HFF-Myc (cell line): ENCODE data around the gene KREMEN1.

Experiments
- DNase-seq: peaks from one replicate; pipeline ENCODE4 v3.0.0-alpha.2; 2011; ENCODE audit warnings: low read depth; ENCODE audit errors: extremely low read depth
- H3K4me3 ChIP-seq: replicated peaks from 2 replicates; pipeline ENCODE4 v1.5.1; 2011; ENCODE audit warnings: low read depth, mild to moderate bottlenecking, control low read depth, low read length
- TF ChIP-seq, protein P1 (sequence below): IDR thresholded peaks from 2 replicates; pipeline ENCODE4 v1.5.1; 2012; ENCODE audit warnings: mild to moderate bottlenecking, low read depth, low read length, control low read depth; ENCODE audit errors: missing control alignments

KREMEN1 gene

GRCh38 chr22:29072979-29073617 lies at the start of gene KREMEN1:
Gene KREMEN1, plus strand, starts transcription at chr22:29073035. Its CDS starts 96 bp downstream, at chr22:29073131.
- TF ChIP-seq, protein P1, sequence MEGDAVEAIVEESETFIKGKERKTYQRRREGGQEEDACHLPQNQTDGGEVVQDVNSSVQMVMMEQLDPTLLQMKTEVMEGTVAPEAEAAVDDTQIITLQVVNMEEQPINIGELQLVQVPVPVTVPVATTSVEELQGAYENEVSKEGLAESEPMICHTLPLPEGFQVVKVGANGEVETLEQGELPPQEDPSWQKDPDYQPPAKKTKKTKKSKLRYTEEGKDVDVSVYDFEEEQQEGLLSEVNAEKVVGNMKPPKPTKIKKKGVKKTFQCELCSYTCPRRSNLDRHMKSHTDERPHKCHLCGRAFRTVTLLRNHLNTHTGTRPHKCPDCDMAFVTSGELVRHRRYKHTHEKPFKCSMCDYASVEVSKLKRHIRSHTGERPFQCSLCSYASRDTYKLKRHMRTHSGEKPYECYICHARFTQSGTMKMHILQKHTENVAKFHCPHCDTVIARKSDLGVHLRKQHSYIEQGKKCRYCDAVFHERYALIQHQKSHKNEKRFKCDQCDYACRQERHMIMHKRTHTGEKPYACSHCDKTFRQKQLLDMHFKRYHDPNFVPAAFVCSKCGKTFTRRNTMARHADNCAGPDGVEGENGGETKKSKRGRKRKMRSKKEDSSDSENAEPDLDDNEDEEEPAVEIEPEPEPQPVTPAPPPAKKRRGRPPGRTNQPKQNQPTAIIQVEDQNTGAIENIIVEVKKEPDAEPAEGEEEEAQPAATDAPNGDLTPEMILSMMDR: no peak
- peak within 1 kb of the TSS; percentile 58 for H3K4me3 ChIP-seq
- DNase-seq: no peak

- no peak overlapping the region for H3K4me3 ChIP-seq
- no peak for DNase-seq
- TF ChIP-seq, protein P1: no peak
Observed at GRCh38 chr22:29023172-29023796, 49.6 kb upstream of the KREMEN1 start.

DNA sequence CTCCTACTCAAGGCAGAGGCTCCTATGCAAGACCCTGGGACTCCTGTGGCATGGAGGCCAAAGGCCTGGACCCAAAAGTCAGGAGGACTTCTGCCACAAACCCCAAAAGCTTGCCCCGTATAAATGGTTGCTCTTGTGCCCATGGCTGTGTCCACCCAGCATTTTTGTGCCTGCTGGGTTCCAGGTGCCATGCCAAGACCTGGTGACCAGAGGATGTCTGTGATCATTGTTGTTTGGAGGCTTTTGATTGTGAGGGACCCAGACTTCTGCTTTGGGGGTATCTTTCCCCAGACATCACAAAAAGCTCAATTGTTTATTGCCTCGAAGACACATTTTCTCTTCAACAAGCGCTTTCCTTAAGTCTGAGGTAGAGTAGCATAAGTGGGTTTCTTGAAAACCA lies 46.3 kb upstream of the KREMEN1 start:
- H3K4me3 ChIP-seq: no peak overlapping the region
- TF ChIP-seq, protein P1: no peak
- DNase-seq: no peak

DNA sequence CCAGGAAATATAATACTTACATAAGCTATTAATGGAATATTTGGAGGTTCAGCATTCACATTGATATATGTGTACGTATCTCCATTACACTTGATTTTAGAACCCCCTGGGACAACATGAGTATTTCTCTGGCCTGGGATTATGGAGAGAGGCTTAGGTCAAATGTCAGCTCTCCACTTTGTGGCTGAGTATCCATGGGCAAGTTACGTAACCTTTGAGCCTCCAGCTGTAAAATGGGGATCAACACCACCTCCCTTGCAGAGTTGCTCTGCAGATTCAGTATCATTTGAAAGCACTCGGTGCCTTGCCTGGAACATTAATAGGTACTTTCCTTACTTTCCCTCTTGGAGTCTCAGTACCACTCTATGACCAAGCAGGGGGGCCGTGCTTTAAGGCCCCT lies 44.4 kb upstream of the KREMEN1 start:
- no peak for DNase-seq
- no peak overlapping the region for H3K4me3 ChIP-seq
- TF ChIP-seq, protein P1: no peak

DNA sequence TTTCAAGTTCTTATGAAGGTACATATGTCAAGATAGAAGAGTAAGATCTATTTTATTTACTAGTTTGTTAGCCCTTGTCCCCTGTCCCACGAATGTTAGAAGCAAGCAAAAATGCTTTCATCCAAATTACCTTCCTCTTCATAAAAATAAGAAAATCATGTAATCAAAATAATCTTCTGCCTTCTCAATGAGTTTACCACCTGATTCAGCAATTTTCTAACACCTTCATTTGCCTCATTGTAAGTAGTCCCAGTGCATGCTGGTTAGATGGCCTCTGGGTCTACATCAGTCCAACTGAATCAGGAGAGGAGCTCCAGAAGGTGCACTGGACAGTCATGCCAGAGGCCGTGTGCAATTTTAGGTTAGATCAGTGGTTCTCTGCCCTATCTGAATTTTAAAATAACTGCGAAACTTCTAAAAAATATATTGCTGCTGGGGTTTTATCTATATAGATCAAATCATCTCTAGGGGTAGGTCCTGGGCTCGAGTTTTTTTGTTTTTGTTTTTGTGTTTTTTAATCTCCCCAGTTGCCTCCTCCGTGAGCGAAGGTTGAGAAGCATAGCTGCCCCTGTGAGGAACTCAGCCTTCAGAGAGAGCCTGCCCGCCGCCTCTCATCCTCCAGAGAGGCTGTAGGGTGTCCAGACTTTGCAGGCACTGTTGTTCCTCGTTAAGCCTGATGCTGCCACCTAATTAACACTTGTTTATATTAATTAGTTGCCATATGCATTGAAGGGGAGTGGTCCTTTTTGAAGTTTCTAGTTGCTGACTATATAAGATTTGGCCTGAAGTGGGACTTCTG lies 43.4 kb upstream of the KREMEN1 start:
- TF ChIP-seq, protein P1: no peak
- DNase-seq: no peak
- no peak overlapping the region for H3K4me3 ChIP-seq

DNA sequence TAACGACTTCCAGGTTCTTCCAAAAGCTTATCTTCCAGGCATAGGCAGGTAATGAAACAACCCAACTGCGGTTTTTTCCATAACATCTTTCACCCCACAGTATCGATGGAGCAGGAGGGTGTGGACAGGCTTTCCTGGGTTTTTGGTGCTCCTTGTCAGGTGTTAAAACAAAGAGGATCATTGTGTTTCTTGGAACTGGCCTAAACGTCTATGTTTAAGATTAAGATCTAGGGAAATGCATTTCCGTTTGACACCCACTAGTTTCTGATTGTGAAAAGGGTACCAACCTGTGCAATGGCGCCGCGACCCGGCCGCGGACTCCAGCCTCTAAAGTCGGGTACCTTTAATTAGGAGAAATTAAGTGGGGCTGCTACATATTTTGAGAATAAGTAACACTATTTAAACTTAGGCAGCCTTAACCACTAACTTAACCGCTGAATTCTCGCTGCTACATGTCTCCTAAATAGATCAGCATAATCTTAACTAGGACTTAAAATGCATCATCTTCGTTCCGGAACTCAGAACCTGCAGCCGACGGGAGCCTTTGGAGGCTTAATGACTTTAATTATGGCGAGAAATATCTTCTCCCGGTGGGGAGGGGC lies 42.7 kb upstream of the KREMEN1 start:
- H3K4me3 ChIP-seq: peak overlapping the region; percentile 28

More for the DNA sequence above, 42.7 kb upstream of the KREMEN1 start:
- no peak for DNase-seq
- TF ChIP-seq, protein P1: no peak
